A549 (cell line): ENCODE data around the gene GALNT12.

Source experiments
- BCL3 ChIP-seq: fragments of >200 bp; sonication (Bioruptor Twin); formaldehyde crosslinking; IDR thresholded peaks from 3 replicates; pipeline ENCODE4 v1.6.1; 2016
- CEBPB ChIP-seq, 2 experiments: fragments of >200 bp in 1 of 2; sonication (Bioruptor Twin) in 1 of 2; formaldehyde crosslinking in 1 of 2; IDR thresholded peaks; 2 replicates each; pipeline ENCODE4 v1.6.1; 2012 to 2016
- CTCF ChIP-seq: fragments of >200 bp; sonication (Bioruptor Twin); formaldehyde crosslinking; IDR thresholded peaks from 3 replicates; pipeline ENCODE4 v1.5.1; 2016
- ELK1 ChIP-seq: fragments of 150-350 bp; IDR thresholded peaks from 2 replicates; pipeline ENCODE4 v1.6.1; 2014; ENCODE audit warnings: low read depth, mild to moderate bottlenecking, low read length
- EP300 ChIP-seq, 2 experiments: fragments of >200 bp; sonication (Bioruptor Twin); formaldehyde crosslinking; IDR thresholded peaks; 2 replicates in 1 of 2; 3 replicates in 1 of 2; pipeline ENCODE4 v1.6.1; 2016 to 2017
- GATA3 ChIP-seq: IDR thresholded peaks from 2 replicates; pipeline ENCODE4 v1.6.1; 2012; ENCODE audit warnings: borderline replicate concordance
- JUNB ChIP-seq: fragments of >200 bp; sonication (Bioruptor Twin); formaldehyde crosslinking; IDR thresholded peaks from 2 replicates; pipeline ENCODE4 v1.6.1; 2016
- MAX ChIP-seq: IDR thresholded peaks from 2 replicates; pipeline ENCODE4 v1.6.1; 2012
- NR3C1 ChIP-seq: fragments of >200 bp; sonication (Bioruptor Twin); formaldehyde crosslinking; IDR thresholded peaks from 3 replicates; pipeline ENCODE4 v1.6.1; 2017
- POLR2A ChIP-seq: IDR thresholded peaks from 2 replicates; pipeline ENCODE4 v1.6.1; 2012; ENCODE audit warnings: mild to moderate bottlenecking, low read length
- RAD21 ChIP-seq, 2 experiments: fragments of >200 bp in 1 of 2; sonication (Bioruptor Twin) in 1 of 2; formaldehyde crosslinking in 1 of 2; IDR thresholded peaks in 1 of 2; conservative IDR thresholded peaks in 1 of 2; 2 replicates in 1 of 2; 3 replicates in 1 of 2; pipeline ENCODE4 v1.6.1; 2012 to 2018; ENCODE audit warnings: inconsistent platforms in 1 of 2
- REST ChIP-seq: fragments of 200-600 bp; sonication (generic); IDR thresholded peaks from 2 replicates; pipeline ENCODE4 v1.6.1; 2016; ENCODE audit warnings: antibody characterized with exemption, mild to moderate bottlenecking, moderate library complexity
- SMC3 ChIP-seq: fragments of >200 bp; sonication (Bioruptor Twin); formaldehyde crosslinking; IDR thresholded peaks from 3 replicates; pipeline ENCODE4 v1.6.1; 2018; ENCODE audit warnings: inconsistent platforms
- ZFP36 ChIP-seq: fragments of 450-650 bp; IDR thresholded peaks from 2 replicates; pipeline ENCODE4 v1.6.1; 2014; ENCODE audit warnings: borderline replicate concordance; ENCODE audit not compliant: partially characterized antibody

GRCh38 chr9:98888801-98889421 is 81.4 kb downstream of the GALNT12 start:
- no peak for TF ChIP-seq POLR2A
- no peak for TF ChIP-seq ELK1
- TF ChIP-seq CEBPB (IDR thresholded peaks at IDR 0.05) = no peak
- no peak for TF ChIP-seq JUNB
- no peak for TF ChIP-seq CTCF
- TF ChIP-seq RAD21 (conservative IDR thresholded peaks at IDR 0.05 in 1 of 2, IDR thresholded peaks at IDR 0.05 in 1 of 2) = no peak
- no peak for TF ChIP-seq GATA3
- no peak for TF ChIP-seq EP300 (IDR thresholded peaks at IDR 0.05)
- TF ChIP-seq MAX = no peak
- TF ChIP-seq NR3C1 = no peak
- no peak for TF ChIP-seq ZFP36
- TF ChIP-seq SMC3 = no peak
- no peak for TF ChIP-seq BCL3
- TF ChIP-seq REST = no peak
